Measurements from ENCODE around the gene KMT2A.
"Not testable (repeated sequence)": the region's sequence is repeated elsewhere in the genome, so short reads cannot be mapped to it uniquely, and the experiment has no call there.

Gene KMT2A

GRCh38 chr11:118569670-118570069 is 133.4 kb downstream of the KMT2A start:
- H3K36me3 Mint-ChIP-seq (ENCODE audit: low read depth) = no peaks in the 10 kb centered on the region
- no peak for TF ChIP-seq CTCF (IDR thresholded peaks at IDR 0.05)
- no peaks in the 10 kb centered on the region for H3K27me3 Mint-ChIP-seq (ENCODE audit: low read depth, poor library complexity)
- no peak overlapping the region for H3K27ac Mint-ChIP-seq
- H3K4me1 Mint-ChIP-seq = peaks cover 32% of the 10 kb centered on the region
- no peak overlapping the region for H3K4me3 Mint-ChIP-seq
- DNase-seq = no peak
- no peaks in the 10 kb centered on the region for H3K9me3 Mint-ChIP-seq

GRCh38 chr11:118570787-118571186 is 134.5 kb downstream of the KMT2A start:
- Mint-ChIP-seq H3K27me3 (ENCODE audit: low read depth, poor library complexity) (no peaks in the 10 kb centered on the region), H3K36me3 (ENCODE audit: low read depth) (no peaks in the 10 kb centered on the region), H3K4me3 (no peak overlapping the region), H3K4me1 (peaks cover 33% of the 10 kb centered on the region), H3K9me3 (no peaks in the 10 kb centered on the region), H3K27ac (no peak overlapping the region)
- TF ChIP-seq CTCF (IDR thresholded peaks at IDR 0.05) = no peak
- DNase-seq = no peak

GRCh38 chr11:118571701-118572060 is 135.4 kb downstream of the KMT2A start:
- H3K9me3 Mint-ChIP-seq; H3K36me3 Mint-ChIP-seq (ENCODE audit: low read depth); DNase-seq; H3K27me3 Mint-ChIP-seq (ENCODE audit: low read depth, poor library complexity): not testable (repeated sequence)
- Mint-ChIP-seq H3K27ac (peak overlapping the region; percentile 57), H3K4me3 (peak overlapping the region; percentile 98), H3K4me1 (peaks cover 35% of the 10 kb centered on the region)

GRCh38 chr11:118572061-118572980 is 136.0 kb downstream of the KMT2A start, which contains the start of gene ARCN1:
Gene ARCN1, plus strand, starts transcription at chr11:118572409. Its CDS starts 139 bp downstream, at chr11:118572548.
- peaks cover 5% of the 10 kb centered on the region for H3K36me3 Mint-ChIP-seq (ENCODE audit: low read depth)
- peak; percentile 71 for DNase-seq
- peak within 1 kb of the TSS; percentile 97 for H3K27ac Mint-ChIP-seq
- H3K4me3 Mint-ChIP-seq = peak within 1 kb of the TSS; percentile 98
- no peak for TF ChIP-seq CTCF (IDR thresholded peaks at IDR 0.05)
- no peaks in the 10 kb centered on the region for H3K27me3 Mint-ChIP-seq (ENCODE audit: low read depth, poor library complexity)
- no peaks in the 10 kb centered on the region for H3K9me3 Mint-ChIP-seq
- H3K4me1 Mint-ChIP-seq = peaks cover 35% of the 10 kb centered on the region

GRCh38 chr11:118572981-118573550 is 136.8 kb downstream of the KMT2A start:
- TF ChIP-seq CTCF (IDR thresholded peaks at IDR 0.05) = no peak
- peaks cover 9% of the 10 kb centered on the region for H3K36me3 Mint-ChIP-seq (ENCODE audit: low read depth)
- H3K4me3 Mint-ChIP-seq = peak overlapping the region; percentile 98
- no peaks in the 10 kb centered on the region for H3K27me3 Mint-ChIP-seq (ENCODE audit: low read depth, poor library complexity)
- DNase-seq = no peak
- H3K4me1 Mint-ChIP-seq = peaks cover 35% of the 10 kb centered on the region
- peak overlapping the region; percentile 97 for H3K27ac Mint-ChIP-seq
- H3K9me3 Mint-ChIP-seq = no peaks in the 10 kb centered on the region

GRCh38 chr11:118574636-118575035 is 138.3 kb downstream of the KMT2A start:
- DNase-seq = no peak
- peaks cover 35% of the 10 kb centered on the region for H3K4me1 Mint-ChIP-seq
- no peaks in the 10 kb centered on the region for H3K27me3 Mint-ChIP-seq (ENCODE audit: low read depth, poor library complexity)
- no peak overlapping the region for H3K27ac Mint-ChIP-seq
- H3K36me3 Mint-ChIP-seq (ENCODE audit: low read depth) = peaks cover 13% of the 10 kb centered on the region
- no peaks in the 10 kb centered on the region for H3K9me3 Mint-ChIP-seq
- peak overlapping the region; percentile 74 for H3K4me3 Mint-ChIP-seq
- TF ChIP-seq CTCF (IDR thresholded peaks at IDR 0.05) = no peak

Measured in nephron progenitor cell (in vitro differentiated cells).